NOMO-1 treated with dmso at 0.1 percent for 144 hours (cell line): Measurements from ENCODE around the gene NUP155.
"Not testable (repeated sequence)": the region's sequence is repeated elsewhere in the genome, so short reads cannot be mapped to it uniquely, and the experiment has no call there.

Source experiments
- DNase-seq: peaks from one replicate; lab custom pipeline; 2025; ENCODE audit not compliant: unreplicated experiment; lab: John Stamatoyannopoulos, UW

Gene NUP155

GRCh38 chr5:37370864-37371726 lies at the start of gene NUP155:
Gene NUP155, minus strand, starts transcription at chr5:37371106. Its CDS starts 129 bp downstream, at chr5:37370977.
- DNase-seq = peak; percentile 100

- no peak for DNase-seq
Measured at GRCh38 chr5:37417347-37417746, 46.4 kb upstream of the NUP155 start.

GRCh38 chr5:37415456-37415855 lies 44.5 kb upstream of the NUP155 start:
- not testable (repeated sequence) for DNase-seq

GRCh38 chr5:37412515-37412914 lies 41.6 kb upstream of the NUP155 start:
- no peak for DNase-seq

GRCh38 chr5:37400501-37400900 lies 29.6 kb upstream of the NUP155 start:
- DNase-seq = no peak

GRCh38 chr5:37396352-37396751 lies 25.4 kb upstream of the NUP155 start:
- peak; percentile 3 for DNase-seq

GRCh38 chr5:37391591-37391990 lies 20.7 kb upstream of the NUP155 start:
- DNase-seq = peak; percentile 17

- DNase-seq = peak; percentile 99
Measured at GRCh38 chr5:37379100-37379628, 8.3 kb upstream of the NUP155 start, which contains the start of gene WDR70. Gene WDR70, plus strand, starts transcription at chr5:37379318. Its CDS starts 50 bp downstream, at chr5:37379368.

- DNase-seq = not testable (repeated sequence)
Measured at GRCh38 chr5:37378066-37378465, 7.2 kb upstream of the NUP155 start.

GRCh38 chr5:37375091-37375490 lies 4.2 kb upstream of the NUP155 start:
- no peak for DNase-seq

GRCh38 chr5:37370550-37370863 lies 399 bp downstream of the NUP155 start:
- no peak for DNase-seq

- DNase-seq = no peak
Measured at GRCh38 chr5:37355161-37355560, 15.7 kb downstream of the NUP155 start.

- not testable (repeated sequence) for DNase-seq
Measured at GRCh38 chr5:37342741-37343140, 28.2 kb downstream of the NUP155 start.

GRCh38 chr5:37334754-37335153 lies 36.2 kb downstream of the NUP155 start:
- not testable (repeated sequence) for DNase-seq

GRCh38 chr5:37326536-37326935 lies 44.4 kb downstream of the NUP155 start:
- DNase-seq = no peak

- peak; percentile 54 for DNase-seq
Measured at GRCh38 chr5:37323607-37324006, 47.3 kb downstream of the NUP155 start.

- DNase-seq = no peak
Measured at GRCh38 chr5:37319037-37319782, 51.7 kb downstream of the NUP155 start.

GRCh38 chr5:37316027-37316426 lies 54.9 kb downstream of the NUP155 start:
- no peak for DNase-seq

GRCh38 chr5:37310360-37310759 lies 60.5 kb downstream of the NUP155 start:
- no peak for DNase-seq

GRCh38 chr5:37308793-37309192 lies 62.1 kb downstream of the NUP155 start:
- DNase-seq = no peak

GRCh38 chr5:37304888-37305287 lies 66.0 kb downstream of the NUP155 start:
- no peak for DNase-seq

GRCh38 chr5:37296313-37296712 lies 74.6 kb downstream of the NUP155 start:
- not testable (repeated sequence) for DNase-seq
